Fibroblast of the aortic adventitia (primary cell): ENCODE measurements around the gene COL4A1. TPM values are rescaled to one million over a fixed set of nuclear protein-coding genes. Genes with fewer than 3 reads are reported as not detected.

Experiments used
- DNase-seq: peaks from one replicate; pipeline ENCODE4 v3.0.0-alpha.2; 2010; ENCODE audit warnings: low read depth
- H3K4me3 ChIP-seq: 2 replicates; pipeline ENCODE4 v1.5.1; 2011; ENCODE audit warnings: low read depth, mild to moderate bottlenecking, control low read depth, low read length, moderate library complexity
- total RNA-seq: library from RNA; depleted of rRNA; stranded (reverse); fragments of >200 nt; gene quantifications from 2 replicates; pipeline ENCODE4 v1.2.3, GENCODE V29; 2012; ENCODE audit warnings: low replicate concordance
- TF ChIP-seq, protein P1 (sequence below): IDR thresholded peaks from 2 replicates; pipeline ENCODE4 v1.5.1; 2011; ENCODE audit warnings: mild to moderate bottlenecking, low read length, control low read depth, inconsistent platforms; ENCODE audit not compliant: insufficient read depth

Gene COL4A1
- total RNA-seq, 1 donor = 43.7 TPM

DNA sequence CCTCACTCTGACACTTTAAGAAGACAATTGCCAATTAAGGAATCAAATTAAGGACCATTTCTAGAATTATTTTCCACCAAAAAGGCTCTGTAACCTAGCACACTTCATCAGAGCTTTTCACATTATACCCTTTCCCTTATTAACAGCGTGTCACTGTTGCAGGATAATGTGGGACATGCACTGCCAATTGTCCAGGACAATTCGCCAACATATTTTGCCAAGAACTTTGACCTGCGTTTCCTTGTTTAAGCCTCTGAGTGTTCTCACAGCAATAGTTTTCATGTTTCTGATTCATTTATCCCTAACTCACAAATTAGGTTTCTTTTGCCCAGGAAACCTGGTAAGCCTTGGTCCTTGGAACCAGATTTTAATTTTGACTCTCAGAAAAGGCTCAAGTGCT is 13.3 kb downstream of the COL4A1 start:
- no peak overlapping the region for H3K4me3 ChIP-seq
- TF ChIP-seq, protein P1, sequence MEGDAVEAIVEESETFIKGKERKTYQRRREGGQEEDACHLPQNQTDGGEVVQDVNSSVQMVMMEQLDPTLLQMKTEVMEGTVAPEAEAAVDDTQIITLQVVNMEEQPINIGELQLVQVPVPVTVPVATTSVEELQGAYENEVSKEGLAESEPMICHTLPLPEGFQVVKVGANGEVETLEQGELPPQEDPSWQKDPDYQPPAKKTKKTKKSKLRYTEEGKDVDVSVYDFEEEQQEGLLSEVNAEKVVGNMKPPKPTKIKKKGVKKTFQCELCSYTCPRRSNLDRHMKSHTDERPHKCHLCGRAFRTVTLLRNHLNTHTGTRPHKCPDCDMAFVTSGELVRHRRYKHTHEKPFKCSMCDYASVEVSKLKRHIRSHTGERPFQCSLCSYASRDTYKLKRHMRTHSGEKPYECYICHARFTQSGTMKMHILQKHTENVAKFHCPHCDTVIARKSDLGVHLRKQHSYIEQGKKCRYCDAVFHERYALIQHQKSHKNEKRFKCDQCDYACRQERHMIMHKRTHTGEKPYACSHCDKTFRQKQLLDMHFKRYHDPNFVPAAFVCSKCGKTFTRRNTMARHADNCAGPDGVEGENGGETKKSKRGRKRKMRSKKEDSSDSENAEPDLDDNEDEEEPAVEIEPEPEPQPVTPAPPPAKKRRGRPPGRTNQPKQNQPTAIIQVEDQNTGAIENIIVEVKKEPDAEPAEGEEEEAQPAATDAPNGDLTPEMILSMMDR = no peak
- no peak for DNase-seq

GRCh38 chr13:110293037-110293436 is 13.9 kb downstream of the COL4A1 start:
- H3K4me3 ChIP-seq = no peak overlapping the region
- no peak for DNase-seq
- TF ChIP-seq, protein P1 = no peak

GRCh38 chr13:110291286-110291685 is 15.7 kb downstream of the COL4A1 start:
- no peak overlapping the region for H3K4me3 ChIP-seq
- DNase-seq = no peak
- TF ChIP-seq, protein P1 = no peak

- TF ChIP-seq, protein P1 = no peak
- no peak for DNase-seq
- no peak overlapping the region for H3K4me3 ChIP-seq
Observed at GRCh38 chr13:110290826-110291225, 16.1 kb downstream of the COL4A1 start.

GRCh38 chr13:110290153-110290552 is 16.8 kb downstream of the COL4A1 start:
- H3K4me3 ChIP-seq = no peak overlapping the region
- TF ChIP-seq, protein P1 = no peak
- no peak for DNase-seq

DNA sequence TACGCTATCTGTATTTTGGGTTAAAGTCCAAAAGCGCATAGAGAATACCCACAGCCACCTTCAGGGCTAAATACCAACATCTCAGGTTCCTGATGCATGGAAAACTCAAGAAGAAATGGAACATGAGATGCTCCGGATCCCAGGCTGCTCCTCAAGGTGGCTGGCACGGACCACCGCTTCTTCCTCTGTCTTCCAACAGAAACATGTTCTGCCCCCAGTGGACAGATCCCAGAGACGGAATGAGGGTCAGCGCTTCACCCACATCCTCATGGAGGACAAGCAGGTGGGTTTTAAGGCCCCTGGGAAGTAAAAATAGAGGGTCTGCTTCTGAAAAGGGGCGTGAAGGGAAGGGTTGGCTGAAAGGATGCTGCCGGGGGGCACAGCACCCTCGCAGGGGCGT is 17.3 kb downstream of the COL4A1 start:
- H3K4me3 ChIP-seq = no peak overlapping the region
- TF ChIP-seq, protein P1 = no peak
- no peak for DNase-seq

- no peak for DNase-seq
- TF ChIP-seq, protein P1 = no peak
- no peak overlapping the region for H3K4me3 ChIP-seq
Observed at GRCh38 chr13:110289174-110289573, 17.8 kb downstream of the COL4A1 start.
